ENCODE data around the gene NEK10. TPM values are rescaled to one million over a fixed set of nuclear protein-coding genes. Genes with fewer than 3 reads are reported as not detected.

The NEK10 gene
- polyA plus RNA-seq, 2 of the 4 experiments (the other 2 are of a cell fraction): 1.7 to 2.9 TPM

DNA sequence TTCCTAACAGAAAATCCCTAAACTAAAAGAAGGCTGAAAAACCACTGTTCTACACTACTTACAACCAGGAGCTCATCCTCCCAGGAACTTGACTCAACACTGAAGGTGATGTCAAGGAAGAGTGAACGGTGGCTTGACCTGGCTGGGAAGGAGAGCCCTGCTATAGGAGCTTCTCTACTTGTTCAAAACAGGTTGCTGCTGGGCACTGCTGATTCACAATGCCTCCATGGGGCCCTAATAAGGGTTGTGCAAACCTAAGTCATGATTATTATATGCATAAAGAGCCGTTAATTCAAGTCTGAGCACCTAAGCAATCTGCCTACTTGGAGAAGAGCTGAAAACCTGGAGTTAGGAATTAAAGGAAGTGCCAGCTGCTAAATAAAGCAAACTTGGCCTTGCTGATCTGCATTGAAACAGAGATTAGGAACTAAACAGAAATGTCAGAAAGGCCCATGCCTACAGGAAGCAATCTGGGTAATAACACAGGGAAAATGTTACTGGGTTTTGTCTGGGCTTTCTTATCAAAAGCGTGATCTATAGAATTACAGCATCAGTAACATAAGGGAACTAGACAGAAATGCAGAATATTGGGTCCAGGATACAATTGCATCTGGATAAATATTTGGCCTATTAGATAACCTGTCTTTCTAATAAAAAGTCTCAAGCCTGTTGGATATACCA is 243.2 kb downstream of the NEK10 start:
- Histone ChIP-seq H3K4me3 (no peak overlapping the region), H3K4me2 (no peak overlapping the region), H3K9me3 (no peaks in the 10 kb centered on the region), H3K4me1 (peaks cover 9% of the 10 kb centered on the region; the same call in 2 of the 3 replicates), H3K27ac (no peak overlapping the region)
- FAIRE-seq: no peak
- ChIA-PET POLR2A (no interaction called here), CTCF (no interaction called here)
- ATAC-seq: no peak
- WGBS (ENCODE audit: missing lambda C conversion rate): 38% methylated on average over 3 of the region's 3 CpGs
- TF ChIP-seq BCL3 (IDR thresholded peaks at IDR 0.05) (no peak), TP53 (CRISPR knock-in tag; IDR thresholded peaks at IDR 0.05) (no peak), EHF (CRISPR knock-in tag; IDR thresholded peaks at IDR 0.05) (no peak), POLR2AphosphoS2 (conservative IDR thresholded peaks at IDR 0.05; ENCODE audit: low read length) (no peak), RFX5 (IDR thresholded peaks at IDR 0.05) (no peak), SMC3 (IDR thresholded peaks at IDR 0.05) (no peak), TFCP2L1 (CRISPR knock-in tag; IDR thresholded peaks at IDR 0.05) (no peak), HDAC2 (IDR thresholded peaks at IDR 0.05) (no peak), JUN (IDR thresholded peaks at IDR 0.05) (no peak), ZNF302 (CRISPR knock-in tag; IDR thresholded peaks at IDR 0.05) (no peak)
- TF ChIP-seq, protein P1, sequence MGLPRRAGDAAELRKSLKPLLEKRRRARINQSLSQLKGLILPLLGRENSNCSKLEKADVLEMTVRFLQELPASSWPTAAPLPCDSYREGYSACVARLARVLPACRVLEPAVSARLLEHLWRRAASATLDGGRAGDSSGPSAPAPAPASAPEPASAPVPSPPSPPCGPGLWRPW (IDR thresholded peaks at IDR 0.05): no peak
- no peak for DNase-seq (ENCODE audit: low read depth in 1 of 2, low spot score in 1 of 2)

DNA sequence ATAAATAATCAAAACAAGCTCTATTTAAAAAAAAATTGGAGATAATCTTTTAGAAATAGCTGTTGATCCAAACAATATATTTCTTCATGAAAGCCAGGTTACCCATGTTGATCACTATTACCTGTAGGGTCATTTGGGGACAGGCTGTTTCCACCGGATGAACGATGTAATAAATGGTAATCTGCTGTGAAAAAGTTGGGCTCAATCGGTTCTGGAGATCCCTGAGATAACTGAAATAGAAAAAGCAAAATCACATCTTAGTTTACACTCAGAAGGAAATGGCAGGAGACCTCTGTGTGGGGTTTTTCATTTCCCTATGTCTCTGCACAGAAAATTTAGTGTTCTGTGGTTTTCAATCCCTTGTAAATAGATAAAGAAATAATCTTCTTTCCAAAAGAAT is 249.5 kb downstream of the NEK10 start:
- Histone ChIP-seq H3K4me1 (no peaks in the 10 kb centered on the region), H3K4me3 (no peak overlapping the region), H3K27ac (no peak overlapping the region), H3K9me3 (no peaks in the 10 kb centered on the region), H3K4me2 (no peak overlapping the region)
- no peak for TF ChIP-seq HOXA7 (CRISPR knock-in tag; IDR thresholded peaks at IDR 0.05)
- TF ChIP-seq, protein P2, sequence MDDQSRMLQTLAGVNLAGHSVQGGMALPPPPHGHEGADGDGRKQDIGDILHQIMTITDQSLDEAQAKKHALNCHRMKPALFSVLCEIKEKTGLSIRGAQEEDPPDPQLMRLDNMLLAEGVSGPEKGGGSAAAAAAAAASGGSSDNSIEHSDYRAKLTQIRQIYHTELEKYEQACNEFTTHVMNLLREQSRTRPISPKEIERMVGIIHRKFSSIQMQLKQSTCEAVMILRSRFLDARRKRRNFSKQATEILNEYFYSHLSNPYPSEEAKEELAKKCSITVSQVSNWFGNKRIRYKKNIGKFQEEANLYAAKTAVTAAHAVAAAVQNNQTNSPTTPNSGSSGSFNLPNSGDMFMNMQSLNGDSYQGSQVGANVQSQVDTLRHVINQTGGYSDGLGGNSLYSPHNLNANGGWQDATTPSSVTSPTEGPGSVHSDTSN (IDR thresholded peaks at IDR 0.05): no peak
- TF ChIP-seq KDM5A (IDR thresholded peaks at IDR 0.05): no peak
- no peak for TF ChIP-seq ZC3H11A (IDR thresholded peaks at IDR 0.05)
- no peak for TF ChIP-seq GATA3 (IDR thresholded peaks at IDR 0.05; ENCODE audit: borderline replicate concordance)
- TF ChIP-seq HDAC2 (IDR thresholded peaks at IDR 0.05): no peak
- TF ChIP-seq NPAS2 (CRISPR knock-in tag; IDR thresholded peaks at IDR 0.05; ENCODE audit: borderline replicate concordance): no peak
- TF ChIP-seq FOSB (CRISPR knock-in tag; IDR thresholded peaks at IDR 0.05): no peak
- TF ChIP-seq NFE2L2 (conservative IDR thresholded peaks at IDR 0.05; ENCODE audit: low read length): no peak
- no peak for TF ChIP-seq CEBPB (IDR thresholded peaks at IDR 0.05)
- no peak for TF ChIP-seq BHLHE40 (IDR thresholded peaks at IDR 0.05; ENCODE audit: low read depth, low read length)
- no peak for TF ChIP-seq MAX (IDR thresholded peaks at IDR 0.05)
- POLR2A ChIA-PET: no interaction called here
- CTCF ChIA-PET: interaction anchor here (0.6 to 2.5 kb wide), 2 partner anchors 14 to 561 kb away, joined by 3 to 13 read pairs; no protein-coding TSS in a partner anchor
- WGBS (ENCODE audit: missing lambda C conversion rate): 51% methylated on average over 3 of the region's 3 CpGs
- ATAC-seq (no peak), FAIRE-seq (no peak), DNase-seq (ENCODE audit: low read depth in 1 of 2, low spot score in 1 of 2) (no peak)

DNA sequence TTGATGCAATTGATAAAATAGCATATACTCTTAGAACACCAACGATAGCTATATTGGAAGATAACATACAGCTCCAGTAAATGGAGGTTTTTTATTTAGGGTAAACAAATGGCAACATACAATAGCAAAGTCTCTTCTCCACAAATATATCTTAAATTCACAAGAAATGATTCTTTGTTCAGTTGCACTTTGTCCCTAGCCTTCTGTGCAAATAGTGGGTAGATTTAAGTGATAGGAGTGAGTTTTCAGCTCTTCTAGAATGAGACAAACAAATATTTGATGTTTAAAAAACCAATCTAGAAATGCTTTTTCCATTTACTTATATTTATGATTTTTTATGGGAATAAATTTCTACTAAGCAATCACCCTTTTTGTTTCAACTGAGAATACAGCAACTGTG is 253.8 kb downstream of the NEK10 start:
- WGBS (ENCODE audit: missing lambda C conversion rate): 16% methylated on average over 1 of the region's 1 CpG
- DNase-seq (ENCODE audit: low read depth in 1 of 2, low spot score in 1 of 2): no peak
- Histone ChIP-seq H3K9me3 (no peaks in the 10 kb centered on the region), H3K4me3 (no peak overlapping the region), H3K4me1 (no peaks in the 10 kb centered on the region), H3K4me2 (no peak overlapping the region), H3K27ac (no peak overlapping the region)
- ChIA-PET POLR2A (no interaction called here), CTCF (no interaction called here)
- ATAC-seq: no peak
- TF ChIP-seq, protein P2 (IDR thresholded peaks at IDR 0.05): no peak
- TF ChIP-seq, protein P3, sequence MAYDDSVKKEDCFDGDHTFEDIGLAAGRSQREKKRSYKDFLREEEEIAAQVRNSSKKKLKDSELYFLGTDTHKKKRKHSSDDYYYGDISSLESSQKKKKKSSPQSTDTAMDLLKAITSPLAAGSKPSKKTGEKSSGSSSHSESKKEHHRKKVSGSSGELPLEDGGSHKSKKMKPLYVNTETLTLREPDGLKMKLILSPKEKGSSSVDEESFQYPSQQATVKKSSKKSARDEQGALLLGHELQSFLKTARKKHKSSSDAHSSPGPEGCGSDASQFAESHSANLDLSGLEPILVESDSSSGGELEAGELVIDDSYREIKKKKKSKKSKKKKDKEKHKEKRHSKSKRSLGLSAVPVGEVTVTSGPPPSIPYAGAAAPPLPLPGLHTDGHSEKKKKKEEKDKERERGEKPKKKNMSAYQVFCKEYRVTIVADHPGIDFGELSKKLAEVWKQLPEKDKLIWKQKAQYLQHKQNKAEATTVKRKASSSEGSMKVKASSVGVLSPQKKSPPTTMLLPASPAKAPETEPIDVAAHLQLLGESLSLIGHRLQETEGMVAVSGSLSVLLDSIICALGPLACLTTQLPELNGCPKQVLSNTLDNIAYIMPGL (CRISPR knock-in tag; IDR thresholded peaks at IDR 0.05; ENCODE audit: borderline replicate concordance): no peak
- TF ChIP-seq ZSCAN20 (CRISPR knock-in tag; IDR thresholded peaks at IDR 0.05) (no peak), NPAS2 (CRISPR knock-in tag; IDR thresholded peaks at IDR 0.05; ENCODE audit: borderline replicate concordance) (no peak), RFX5 (IDR thresholded peaks at IDR 0.05) (no peak), ESRRA (IDR thresholded peaks at IDR 0.05; ENCODE audit: borderline replicate concordance, low read length) (no peak), FOXS1 (CRISPR knock-in tag; IDR thresholded peaks at IDR 0.05) (no peak), HOXB13 (CRISPR knock-in tag; IDR thresholded peaks at IDR 0.05; ENCODE audit: low read depth) (no peak), BCL3 (IDR thresholded peaks at IDR 0.05) (no peak), CBX8 (IDR thresholded peaks at IDR 0.05) (no peak)
- no peak for FAIRE-seq

All from A549 (cell line).